Sigmoid colon (tissue), 4 donors: ENCODE data around the gene SORBS1.
A peak's percentile ranks its signal among the peaks of the same experiment; 100 is the strongest.

Experiments
- CTCF ChIP-seq, 4 experiments: fragments of 450-650 bp in 3 of 4; fragments of 200-600 bp in 1 of 4; IDR thresholded peaks; one replicate each; pipeline ENCODE4 v1.5.1; 2016 to 2019; ENCODE audit warnings: antibody characterized with exemption in 4 of 4, mild to moderate bottlenecking in 3 of 4, moderate library complexity in 2 of 4
- POLR2A ChIP-seq, 2 donors: fragments of 450-650 bp; IDR thresholded peaks; one replicate each; pipeline ENCODE4 v1.6.1; 2016; ENCODE audit warnings: antibody characterized with exemption in 2 of 2, mild to moderate bottlenecking in 2 of 2, moderate library complexity in 2 of 2
- POLR2AphosphoS5 ChIP-seq, 4 donors: sonication (generic); formaldehyde crosslinking; IDR thresholded peaks; one replicate each; pipeline ENCODE4 v1.6.1; 2017; ENCODE audit warnings: antibody characterized with exemption in 4 of 4

GRCh38 chr10:95545981-95546380 is 15.2 kb downstream of the SORBS1 start:
- TF ChIP-seq POLR2AphosphoS5 (IDR thresholded peaks at IDR 0.05) (peak in 2 of 4 donors; percentile 24 to 51), CTCF (IDR thresholded peaks at IDR 0.05) (no peak), POLR2A (IDR thresholded peaks at IDR 0.05) (no peak)
